HFF-Myc (cell line): ENCODE results near the gene IFT88.

Experiments used
- DNase-seq: peaks from one replicate; pipeline ENCODE4 v3.0.0-alpha.2; 2011; ENCODE audit warnings: low read depth; ENCODE audit errors: extremely low read depth
- H3K4me3 ChIP-seq: replicated peaks from 2 replicates; pipeline ENCODE4 v1.5.1; 2011; ENCODE audit warnings: low read depth, mild to moderate bottlenecking, control low read depth, low read length
- TF ChIP-seq, protein P1 (sequence below): IDR thresholded peaks from 2 replicates; pipeline ENCODE4 v1.5.1; 2012; ENCODE audit warnings: mild to moderate bottlenecking, low read depth, low read length, control low read depth; ENCODE audit errors: missing control alignments

Gene IFT88

DNA sequence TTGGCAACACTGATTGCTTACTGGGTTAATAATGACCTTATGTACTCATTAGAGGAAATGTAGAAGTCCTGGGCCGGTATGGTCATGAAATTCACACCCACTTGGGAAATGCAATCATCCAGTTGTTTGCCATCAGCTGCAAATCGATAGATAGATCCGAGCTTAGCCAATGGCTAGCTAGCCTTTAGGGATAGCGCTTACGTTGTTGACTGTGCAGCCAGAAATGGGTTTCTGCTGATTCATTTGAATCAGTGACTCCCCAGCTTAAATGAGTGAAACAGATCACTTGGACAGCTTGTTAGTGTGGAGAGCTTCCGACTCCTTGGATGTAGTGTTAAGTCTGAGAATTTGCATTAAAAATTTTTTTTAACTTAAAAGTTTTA is 148.4 kb downstream of the IFT88 start:
- no peak for DNase-seq
- TF ChIP-seq, protein P1, sequence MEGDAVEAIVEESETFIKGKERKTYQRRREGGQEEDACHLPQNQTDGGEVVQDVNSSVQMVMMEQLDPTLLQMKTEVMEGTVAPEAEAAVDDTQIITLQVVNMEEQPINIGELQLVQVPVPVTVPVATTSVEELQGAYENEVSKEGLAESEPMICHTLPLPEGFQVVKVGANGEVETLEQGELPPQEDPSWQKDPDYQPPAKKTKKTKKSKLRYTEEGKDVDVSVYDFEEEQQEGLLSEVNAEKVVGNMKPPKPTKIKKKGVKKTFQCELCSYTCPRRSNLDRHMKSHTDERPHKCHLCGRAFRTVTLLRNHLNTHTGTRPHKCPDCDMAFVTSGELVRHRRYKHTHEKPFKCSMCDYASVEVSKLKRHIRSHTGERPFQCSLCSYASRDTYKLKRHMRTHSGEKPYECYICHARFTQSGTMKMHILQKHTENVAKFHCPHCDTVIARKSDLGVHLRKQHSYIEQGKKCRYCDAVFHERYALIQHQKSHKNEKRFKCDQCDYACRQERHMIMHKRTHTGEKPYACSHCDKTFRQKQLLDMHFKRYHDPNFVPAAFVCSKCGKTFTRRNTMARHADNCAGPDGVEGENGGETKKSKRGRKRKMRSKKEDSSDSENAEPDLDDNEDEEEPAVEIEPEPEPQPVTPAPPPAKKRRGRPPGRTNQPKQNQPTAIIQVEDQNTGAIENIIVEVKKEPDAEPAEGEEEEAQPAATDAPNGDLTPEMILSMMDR, result no peak

GRCh38 chr13:20716951-20717350 is 150.0 kb downstream of the IFT88 start:
- no peak for DNase-seq
- H3K4me3 ChIP-seq, result no peak overlapping the region
- TF ChIP-seq, protein P1, result no peak

More for the DNA sequence above, 148.4 kb downstream of the IFT88 start:
- H3K4me3 ChIP-seq, result no peak overlapping the region

DNA sequence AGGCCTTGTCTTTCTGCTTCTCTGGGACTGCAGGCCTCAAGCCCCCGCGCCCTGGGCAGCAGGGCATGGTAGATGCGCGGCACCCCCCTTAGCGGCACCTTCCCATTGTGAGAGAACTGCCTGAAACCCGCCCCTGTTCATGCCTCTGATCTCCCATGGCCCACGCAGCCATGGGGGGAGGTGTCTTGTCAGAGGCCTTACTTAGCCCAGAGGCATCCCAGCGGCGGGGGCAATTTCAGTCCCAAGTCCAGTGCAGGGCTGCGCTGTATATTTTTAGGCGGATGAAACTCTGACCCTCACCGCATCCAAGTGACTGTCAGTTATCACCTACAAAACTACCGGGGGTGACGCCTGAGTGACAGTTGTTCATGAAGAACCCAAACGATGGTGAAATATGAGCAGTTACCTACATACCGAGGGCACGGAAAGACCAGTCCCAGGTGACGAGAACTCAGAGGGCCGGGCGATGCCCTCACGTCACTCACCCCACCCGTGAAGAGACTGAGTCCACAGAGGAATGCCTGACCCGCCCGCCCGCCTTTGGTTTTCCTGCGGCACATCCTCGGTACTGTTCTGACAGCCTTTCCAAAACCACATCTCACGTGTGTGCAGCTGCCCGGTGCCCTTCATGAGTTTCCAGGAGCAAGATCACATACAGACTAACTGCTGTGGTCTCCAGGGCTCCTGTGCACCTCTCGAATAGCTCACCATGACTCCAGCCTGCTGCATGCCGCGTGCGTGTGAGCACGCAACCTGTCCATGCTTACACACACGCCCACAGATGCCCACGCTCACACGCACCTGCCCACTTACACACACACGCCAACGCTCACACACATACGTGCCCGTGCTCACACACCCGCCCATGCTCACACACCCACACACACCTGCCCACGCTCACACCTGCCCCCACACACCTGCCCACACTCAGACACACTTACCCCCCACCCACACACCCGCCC is 150.9 kb downstream of the IFT88 start:
- DNase-seq, result no peak
- no peak overlapping the region for H3K4me3 ChIP-seq
- TF ChIP-seq, protein P1, result no peak

DNA sequence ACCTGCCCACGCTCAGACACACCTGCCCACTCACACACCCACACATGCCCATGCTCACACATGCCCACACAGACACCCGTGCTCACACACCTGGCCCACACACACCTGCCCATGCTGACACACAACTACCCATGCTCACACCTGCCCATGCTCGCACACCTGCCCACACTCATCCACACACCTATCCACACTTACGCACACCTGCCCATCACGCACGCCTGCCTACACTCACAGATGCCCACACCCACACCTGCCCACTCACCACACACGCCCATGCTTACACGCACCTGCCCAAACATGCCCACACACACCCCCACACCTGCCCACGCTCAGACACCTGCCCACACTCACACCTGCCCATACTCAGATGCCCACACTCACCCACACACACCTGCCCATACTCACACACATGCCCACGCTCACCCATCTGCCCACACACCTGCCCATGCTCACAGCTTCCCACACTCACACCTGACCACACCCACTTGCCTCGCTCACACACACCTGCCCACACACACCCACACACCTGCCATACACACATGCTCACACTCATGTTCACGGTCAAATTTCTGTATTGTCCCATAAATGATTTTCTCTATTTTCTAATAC is 152.1 kb downstream of the IFT88 start:
- no peak overlapping the region for H3K4me3 ChIP-seq
- TF ChIP-seq, protein P1, result no peak
- no peak for DNase-seq

- no peak overlapping the region for H3K4me3 ChIP-seq
- TF ChIP-seq, protein P1, result no peak
- no peak for DNase-seq
Measured at GRCh38 chr13:20719783-20720182, 152.8 kb downstream of the IFT88 start.

- TF ChIP-seq, protein P1, result no peak
- no peak overlapping the region for H3K4me3 ChIP-seq
- no peak for DNase-seq
Measured at GRCh38 chr13:20720499-20720898, 153.5 kb downstream of the IFT88 start.
